OCI-LY7 (cell line): Measurements from ENCODE around the gene COQ4.

Experiments
- CTCF ChIP-seq: fragments of 200-600 bp; sonication (generic); conservative IDR thresholded peaks from 2 replicates; pipeline ENCODE4 v1.5.1; 2014; ENCODE audit warnings: mild to moderate bottlenecking, antibody characterized with exemption, low read length, moderate library complexity, mixed read lengths
- EZH2phosphoT487 ChIP-seq: fragments of 200-600 bp; sonication (generic); IDR thresholded peaks from 2 replicates; pipeline ENCODE4 v1.6.1; 2018; ENCODE audit warnings: low read depth, borderline replicate concordance, mild to moderate bottlenecking, mixed run types, antibody characterized with exemption, low read length, moderate library complexity, mixed read lengths

DNA sequence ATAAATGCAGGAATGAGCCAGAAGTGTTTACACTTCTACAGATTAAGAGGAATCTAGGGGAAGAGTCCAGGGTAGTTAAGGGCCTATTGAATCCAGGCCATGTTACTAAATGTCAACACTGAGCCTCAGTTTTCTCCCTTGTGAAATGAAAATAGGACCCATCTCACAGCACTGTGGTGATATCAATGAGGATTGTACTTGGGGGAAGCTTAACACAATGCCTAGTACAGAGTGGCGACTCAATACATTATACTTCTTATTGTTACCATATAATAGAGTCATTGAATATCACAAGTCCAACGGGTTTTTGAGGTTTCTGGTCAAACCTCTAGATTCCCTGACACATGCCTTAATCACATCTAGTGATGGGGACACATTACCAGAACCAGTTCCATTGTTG is 5.0 kb upstream of the COQ4 start:
- TF ChIP-seq CTCF, result no peak
- no peak for TF ChIP-seq EZH2phosphoT487
